ENCODE data around the gene HECW1.

DNA sequence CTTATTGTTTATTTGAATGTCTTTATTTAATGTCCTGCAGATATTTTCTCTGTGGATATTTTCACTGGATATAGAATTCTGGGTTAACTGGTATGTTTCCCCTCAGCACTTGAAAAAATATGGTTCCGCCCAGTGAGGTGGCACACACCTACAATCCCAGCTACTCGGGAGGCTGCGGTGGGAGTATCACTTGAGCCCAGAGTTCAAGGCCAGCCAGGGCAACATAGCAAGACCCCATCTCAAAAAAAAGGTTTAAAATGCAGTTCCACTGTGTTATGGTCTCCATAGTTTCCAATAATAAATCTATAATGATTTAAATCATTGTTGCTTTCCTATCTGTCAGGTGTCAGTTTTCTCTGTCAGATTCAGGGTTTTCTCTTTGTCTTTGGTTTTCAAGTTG, 305.0 kb downstream of the HECW1 start:
- TF ChIP-seq CTCF (IDR thresholded peaks at IDR 0.05) (no peak), POLR2AphosphoS5 (IDR thresholded peaks at IDR 0.05; ENCODE audit: low read depth, low read length) (no peak), SIN3A (IDR thresholded peaks at IDR 0.05; ENCODE audit: borderline replicate concordance, insufficient read depth, low read depth, low read length) (no peak)
